Measurements from ENCODE around the gene TMEM163.

TMEM163 gene

DNA sequence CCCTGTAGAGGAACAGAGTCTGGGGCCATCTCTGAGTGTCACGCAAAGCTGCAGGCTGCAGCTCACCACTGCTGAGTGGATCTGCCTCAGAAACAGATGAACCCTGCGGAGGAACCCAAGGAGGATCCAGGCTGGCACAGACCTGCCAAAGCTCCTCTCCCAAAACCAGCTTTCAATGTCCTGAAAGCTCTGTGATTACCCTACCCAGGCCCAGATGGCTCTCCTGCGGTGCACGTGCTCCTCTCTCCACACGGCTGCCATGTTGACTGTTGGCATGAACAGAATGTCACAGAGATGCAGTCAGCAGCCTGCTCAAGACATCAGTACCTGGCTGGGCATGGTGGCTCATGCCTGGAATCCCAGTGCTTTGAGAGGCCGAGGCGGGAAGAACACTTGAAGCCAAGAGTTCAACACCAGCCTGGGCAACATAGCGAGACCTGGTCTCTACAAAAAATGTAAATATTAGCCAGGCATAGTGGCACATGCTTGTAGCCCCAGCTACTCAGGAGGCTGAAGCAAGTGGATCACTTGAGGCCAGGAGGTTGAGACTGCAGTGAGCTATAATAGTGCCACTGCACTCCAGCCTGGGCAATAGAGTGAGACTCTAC lies 248.1 kb downstream of the TMEM163 start:
- DNase-seq: no peak

- no peak for DNase-seq
These were observed 249.2 kb downstream of the TMEM163 start for GRCh38 chr2:134469516-134470115.

DNA sequence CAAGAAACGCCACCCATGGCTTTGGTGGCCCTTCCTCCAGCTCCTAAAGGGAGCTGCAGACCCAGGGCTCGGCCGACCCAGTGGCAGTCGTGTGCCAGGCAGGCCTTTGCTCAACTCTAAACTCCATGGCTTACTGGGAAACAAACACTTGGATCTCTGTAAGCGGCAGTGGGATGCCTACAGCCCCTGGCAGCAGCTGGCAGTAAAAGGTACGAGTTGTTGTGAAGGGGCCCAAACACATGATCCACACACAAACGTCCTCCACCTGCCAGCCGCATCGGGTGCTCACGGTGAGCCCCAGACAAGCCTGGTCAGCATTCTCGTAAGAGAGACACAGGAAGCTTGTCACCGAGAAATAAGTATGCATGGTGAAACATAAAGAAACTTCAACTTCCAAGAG lies 250.0 kb downstream of the TMEM163 start:
- DNase-seq: no peak

GRCh38 chr2:134468164-134468563 lies 250.6 kb downstream of the TMEM163 start:
- no peak for DNase-seq

- no peak for DNase-seq
These were observed 252.7 kb downstream of the TMEM163 start for GRCh38 chr2:134466141-134466540.

GRCh38 chr2:134465228-134466105 lies 253.3 kb downstream of the TMEM163 start:
- no peak for DNase-seq

- DNase-seq: no peak
These were observed 255.1 kb downstream of the TMEM163 start for GRCh38 chr2:134463699-134464022.

- DNase-seq: no peak
These were observed 255.8 kb downstream of the TMEM163 start for GRCh38 chr2:134462791-134463698.

GRCh38 chr2:134462275-134462674 lies 256.5 kb downstream of the TMEM163 start:
- DNase-seq: no peak

GRCh38 chr2:134461511-134461910 lies 257.3 kb downstream of the TMEM163 start:
- DNase-seq: no peak

DNA sequence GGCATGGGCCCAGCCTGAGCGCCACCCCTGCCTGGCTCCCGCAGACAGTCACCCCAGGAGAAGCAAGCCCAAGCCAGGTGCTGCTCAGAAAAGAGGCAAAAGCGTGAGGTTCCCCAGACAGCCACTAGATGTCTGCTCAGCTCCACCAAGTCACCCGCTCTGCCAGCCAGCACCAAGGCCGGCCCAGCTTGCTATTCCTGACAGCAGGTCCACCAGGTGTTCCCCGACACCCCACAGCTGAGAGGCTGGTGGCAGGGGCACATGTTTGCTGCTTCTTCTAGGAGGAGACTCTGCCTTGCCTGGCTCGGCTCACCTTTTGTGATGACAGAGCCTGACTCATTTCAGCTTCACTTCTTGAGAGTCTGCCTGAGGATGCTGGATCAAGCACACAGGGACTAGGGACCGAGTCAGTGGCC lies 258.2 kb downstream of the TMEM163 start:
- DNase-seq: peak; percentile 64

DNA sequence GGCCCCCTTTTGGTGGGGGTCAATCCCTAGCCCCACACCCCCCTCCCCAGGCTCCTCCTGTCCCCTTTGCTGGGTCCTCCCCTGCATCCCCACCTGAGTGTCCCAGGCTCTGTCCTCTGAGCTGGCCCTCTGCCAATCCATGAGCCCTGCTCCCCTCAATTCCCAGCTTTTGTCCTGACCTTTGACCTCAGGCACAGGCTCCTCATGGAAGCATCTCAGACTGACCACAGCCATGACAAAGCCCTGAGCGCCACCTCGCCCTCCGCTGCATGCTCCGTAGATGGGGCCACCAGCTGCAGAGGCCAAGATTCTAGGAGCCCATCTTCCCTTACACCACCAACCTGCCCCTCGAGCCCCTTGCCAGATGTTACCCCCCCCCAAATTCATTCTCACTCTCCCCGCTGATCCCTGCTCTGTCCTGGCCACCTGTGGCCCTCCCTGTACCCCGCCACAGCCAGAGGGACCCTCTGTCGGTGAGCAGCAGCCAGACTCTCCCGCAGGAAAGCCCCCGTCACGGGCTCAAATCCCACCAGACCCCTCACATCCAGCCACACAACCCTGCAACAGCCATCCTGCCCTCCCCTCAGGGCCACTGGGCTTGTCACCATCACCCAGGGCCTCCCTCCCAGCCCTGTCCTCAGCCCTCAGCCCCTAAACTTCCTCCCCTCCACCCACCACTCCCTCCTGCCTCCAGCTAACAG lies 258.9 kb downstream of the TMEM163 start:
- DNase-seq: no peak

DNA sequence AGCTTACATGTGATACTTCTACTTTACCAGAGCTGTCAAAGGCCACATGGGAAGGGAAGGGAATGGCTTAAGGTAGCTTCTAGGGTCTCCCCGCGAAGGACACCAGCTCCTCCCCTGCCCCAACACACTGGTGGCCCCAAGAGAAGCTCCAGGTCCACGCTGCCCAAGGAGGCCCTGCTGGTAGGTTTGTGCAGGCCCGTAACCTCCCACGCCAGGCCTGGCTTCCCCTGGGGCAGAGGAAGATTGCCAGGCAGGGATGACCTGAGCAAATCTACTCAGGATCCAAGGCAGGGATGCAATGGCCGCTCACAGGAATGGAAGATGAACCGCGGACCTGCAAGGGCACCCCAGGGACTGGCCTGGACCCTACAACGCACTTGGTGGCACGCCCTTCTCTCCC lies 259.9 kb downstream of the TMEM163 start:
- no peak for DNase-seq

GRCh38 chr2:134458473-134458853 lies 260.3 kb downstream of the TMEM163 start:
- no peak for DNase-seq

DNA sequence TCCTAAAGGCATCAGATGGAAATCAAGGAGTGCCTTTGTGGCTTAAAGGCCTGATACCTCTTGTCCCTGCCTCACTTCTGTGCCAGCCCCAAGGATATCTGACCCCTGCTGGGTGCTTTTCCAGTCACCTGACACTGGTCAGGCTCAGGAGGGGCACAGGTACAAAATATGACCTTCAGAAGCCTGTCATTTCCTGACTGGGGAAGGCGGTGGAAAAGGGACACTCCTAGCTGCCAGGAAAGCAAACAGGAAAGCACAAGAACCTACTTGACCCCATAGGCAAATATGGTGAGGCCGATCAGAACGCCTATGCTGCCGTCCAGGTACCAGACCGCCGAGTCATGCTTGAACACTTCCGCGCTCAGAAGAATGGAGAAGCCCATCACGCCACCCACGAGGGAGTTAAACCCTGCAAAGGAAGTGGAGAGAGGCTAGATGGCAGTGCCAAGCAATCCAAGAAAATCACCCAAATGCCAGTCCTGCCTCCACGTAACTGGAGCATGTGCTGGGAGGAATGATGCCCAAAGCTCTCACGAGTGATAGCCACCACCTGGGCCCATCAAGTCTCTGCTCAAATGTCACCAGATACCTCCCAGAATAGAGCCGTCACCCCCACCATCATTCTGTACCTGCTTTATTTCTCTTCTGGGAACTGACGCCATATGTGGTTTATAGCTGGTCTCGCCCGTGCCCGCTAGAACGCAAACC lies 260.9 kb downstream of the TMEM163 start:
- DNase-seq: no peak

DNA sequence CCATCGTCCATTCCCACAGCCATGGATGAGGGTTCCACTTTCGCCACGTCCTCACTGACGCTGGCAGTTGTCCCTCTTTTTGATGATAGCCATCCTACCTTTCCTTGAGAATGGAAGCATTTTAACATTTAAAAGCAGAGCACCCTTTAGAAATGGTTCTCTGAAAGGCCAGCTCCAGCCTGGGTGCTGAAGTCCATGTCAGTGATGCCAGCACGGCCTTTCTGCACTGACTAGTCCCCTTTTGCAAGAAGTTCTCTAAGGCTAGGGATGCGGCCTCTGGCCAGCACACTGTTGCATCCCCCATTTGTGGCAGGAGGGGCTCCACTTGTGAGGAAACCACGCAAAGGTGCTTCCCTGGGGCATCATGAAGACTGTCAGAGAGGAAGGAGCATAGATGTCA lies 261.4 kb downstream of the TMEM163 start:
- DNase-seq: no peak

DNA sequence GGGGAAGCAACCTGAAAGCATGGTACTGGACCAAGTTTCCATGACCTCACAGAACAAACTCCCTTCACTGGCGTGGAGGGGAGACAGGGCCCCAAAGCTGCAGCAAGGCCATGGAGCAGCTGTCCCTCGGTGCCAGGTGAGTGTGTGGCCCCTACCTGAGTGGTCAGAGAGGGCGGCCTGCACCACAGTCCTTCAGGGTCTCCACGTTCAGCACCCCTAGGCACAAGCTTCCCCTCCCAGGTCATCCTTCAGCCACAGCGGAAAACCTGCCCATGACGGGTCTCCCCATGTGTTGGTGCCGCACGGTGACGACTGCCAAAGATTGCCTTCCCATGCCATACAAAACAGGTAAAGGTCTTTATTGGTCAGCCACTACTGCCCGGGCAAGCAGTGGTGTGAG lies 263.4 kb downstream of the TMEM163 start:
- no peak for DNase-seq

GRCh38 chr2:134454931-134455330 lies 263.9 kb downstream of the TMEM163 start:
- DNase-seq: no peak

- DNase-seq: no peak
These were observed 264.4 kb downstream of the TMEM163 start for GRCh38 chr2:134454426-134454825.

GRCh38 chr2:134453973-134454372 lies 264.8 kb downstream of the TMEM163 start:
- DNase-seq: no peak

DNA sequence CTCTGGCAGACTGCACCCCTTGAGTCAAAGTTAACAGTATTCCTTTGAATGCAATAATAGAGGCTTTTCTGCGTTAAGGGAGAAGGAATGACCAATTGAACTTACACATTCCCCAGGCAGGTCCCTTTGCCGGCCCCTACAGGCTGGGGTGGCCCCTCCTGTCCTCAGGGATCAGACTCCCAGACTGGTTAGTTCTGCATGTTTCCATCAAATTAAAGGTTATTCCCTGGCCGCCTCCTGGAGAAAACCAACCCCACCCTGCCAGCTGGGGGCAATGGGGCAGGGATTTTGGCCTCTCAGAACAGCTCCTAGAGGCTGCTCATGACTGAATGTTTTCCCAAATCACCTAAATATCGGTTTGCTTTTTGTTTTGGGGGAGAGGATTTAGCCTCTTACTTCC lies 265.3 kb downstream of the TMEM163 start:
- no peak for DNase-seq
